ENCODE data around the gene KIF24. TPM values are rescaled to one million over a fixed set of nuclear protein-coding genes. Genes with fewer than 3 reads are reported as not detected.
"Not testable (repeated sequence)": the region's sequence is repeated elsewhere in the genome, so short reads cannot be mapped to it uniquely, and the experiment has no call there.

KIF24 gene
- total RNA-seq, 1 donor from 2014 or later: 2.2 TPM

DNA sequence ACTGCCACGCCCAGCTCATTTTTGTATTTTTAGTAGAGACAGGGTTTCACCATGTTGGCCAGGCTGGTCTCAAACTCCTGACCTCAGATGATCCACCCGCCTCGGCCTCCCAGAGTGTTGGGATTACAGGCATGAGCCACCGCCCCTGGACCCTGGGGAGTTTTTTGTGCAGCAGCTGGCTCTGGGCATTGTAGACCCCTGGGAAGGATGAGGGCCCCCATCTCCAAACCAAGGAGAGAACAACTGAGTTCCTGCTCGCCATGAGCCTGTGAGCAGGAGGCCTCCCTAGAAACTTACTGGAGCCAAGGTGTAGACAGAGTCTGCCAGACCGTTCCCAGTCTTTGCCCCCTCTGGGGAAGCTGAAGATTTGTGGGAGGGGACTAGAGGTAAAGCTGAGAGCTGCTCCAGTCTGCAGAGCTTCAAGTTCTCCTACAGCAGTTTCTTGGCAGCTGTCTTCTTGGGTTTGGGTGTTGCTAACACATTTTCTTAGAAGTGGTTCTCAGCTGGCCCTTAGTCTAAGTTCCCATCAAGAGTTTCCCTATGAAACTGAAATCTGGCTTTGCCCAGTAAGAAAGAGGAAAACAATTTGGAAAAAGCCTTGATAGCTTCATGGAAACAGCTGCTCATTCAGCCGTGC lies 12.7 kb upstream of the KIF24 start:
- no peak overlapping the region for H3K4me3 ChIP-seq (ENCODE audit: low read depth, low read length)
- DNase-seq (ENCODE audit: low read depth): no peak
- TF ChIP-seq CTCF (conservative IDR thresholded peaks at IDR 0.05; ENCODE audit: low read depth, low read length): no peak

DNA sequence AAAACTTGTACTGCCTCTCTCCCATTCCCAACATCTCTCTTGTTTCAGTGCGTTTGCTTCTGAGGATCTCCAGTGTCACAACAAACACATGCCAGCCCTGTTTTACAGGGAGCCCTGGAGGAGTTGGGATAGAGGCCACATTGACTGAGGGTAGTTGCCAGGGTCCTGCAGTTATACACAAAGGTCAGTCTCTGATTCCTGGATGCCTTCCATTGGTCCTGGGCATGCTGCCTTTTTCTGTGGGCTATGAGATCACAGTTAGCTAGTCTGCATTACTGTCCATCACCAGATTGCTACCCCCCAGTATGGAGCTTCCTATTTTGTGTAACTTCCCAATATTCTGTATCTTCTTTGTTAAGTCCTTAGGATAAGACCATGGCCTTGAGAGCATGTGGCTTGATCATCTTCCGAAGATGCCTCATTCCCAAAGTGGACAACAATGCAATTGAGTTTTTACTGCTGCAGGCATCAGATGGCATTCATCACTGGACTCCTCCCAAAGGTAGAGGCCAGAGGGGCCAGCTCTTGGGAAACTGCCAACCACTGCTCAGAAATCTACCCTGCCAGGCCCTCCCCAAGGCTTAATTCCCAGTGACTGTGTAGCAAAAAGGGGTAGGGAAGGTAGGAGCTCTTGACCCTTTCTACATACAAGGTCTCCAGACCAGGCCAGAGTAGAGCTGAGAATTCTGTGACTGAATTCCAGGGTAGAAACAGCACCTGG lies 9.8 kb upstream of the KIF24 start:
- no peak for TF ChIP-seq CTCF (conservative IDR thresholded peaks at IDR 0.05; ENCODE audit: low read depth, low read length)
- DNase-seq (ENCODE audit: low read depth): no peak
- no peak overlapping the region for H3K4me3 ChIP-seq (ENCODE audit: low read depth, low read length)

- DNase-seq (ENCODE audit: low read depth); H3K4me3 ChIP-seq (ENCODE audit: low read depth, low read length): not testable (repeated sequence)
These were observed 9.0 kb upstream of the KIF24 start for GRCh38 chr9:34338079-34338478.

- H3K4me3 ChIP-seq (ENCODE audit: low read depth, low read length): no peak overlapping the region
- TF ChIP-seq CTCF (conservative IDR thresholded peaks at IDR 0.05; ENCODE audit: low read depth, low read length): peak; percentile 33
- no peak for DNase-seq (ENCODE audit: low read depth)
These were observed 8.3 kb upstream of the KIF24 start for GRCh38 chr9:34337403-34337802.

DNA sequence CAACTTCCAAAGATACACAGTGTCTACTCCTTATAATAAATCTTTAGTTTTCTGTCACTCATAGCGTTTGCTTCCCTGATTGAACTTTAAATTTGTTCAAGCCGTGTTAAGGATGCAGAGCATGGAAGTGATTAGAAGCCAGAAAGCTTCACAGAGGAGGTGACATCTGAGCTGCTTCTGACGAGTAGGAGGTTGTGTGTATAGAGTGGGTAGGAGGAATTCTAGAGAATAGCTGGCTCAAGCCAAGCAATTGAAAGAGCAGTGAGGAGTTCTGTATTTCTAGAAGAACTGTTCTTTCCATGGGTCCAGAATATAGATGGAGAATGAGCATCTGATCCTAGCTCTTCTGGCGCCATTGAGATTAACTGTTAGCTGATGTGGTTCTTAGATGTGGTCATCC lies 6.3 kb upstream of the KIF24 start:
- no peak overlapping the region for H3K4me3 ChIP-seq (ENCODE audit: low read depth, low read length)
- no peak for DNase-seq (ENCODE audit: low read depth)
- TF ChIP-seq CTCF (conservative IDR thresholded peaks at IDR 0.05; ENCODE audit: low read depth, low read length): no peak

DNA sequence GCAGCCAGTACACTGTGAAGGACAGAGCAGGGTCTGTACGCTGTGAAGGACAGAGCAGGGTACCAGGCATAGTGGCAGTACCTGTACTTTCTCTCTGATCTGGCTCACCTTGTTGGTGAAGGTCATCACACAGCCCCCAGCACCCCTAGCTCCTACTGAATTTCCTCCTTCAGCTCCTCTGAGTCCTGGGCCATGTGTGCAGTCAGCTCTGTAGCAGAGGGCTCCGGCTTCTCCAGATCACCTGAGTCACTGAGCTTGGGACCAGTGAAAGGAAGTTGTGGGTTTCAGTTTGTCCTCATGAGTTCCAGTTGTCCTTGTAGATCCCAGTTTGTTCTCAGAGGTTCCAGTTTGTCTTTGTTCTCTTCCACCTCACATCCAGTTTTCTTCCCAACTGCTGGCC lies 5.8 kb upstream of the KIF24 start:
- DNase-seq (ENCODE audit: low read depth): no peak
- TF ChIP-seq CTCF (conservative IDR thresholded peaks at IDR 0.05; ENCODE audit: low read depth, low read length): no peak
- H3K4me3 ChIP-seq (ENCODE audit: low read depth, low read length): no peak overlapping the region

DNA sequence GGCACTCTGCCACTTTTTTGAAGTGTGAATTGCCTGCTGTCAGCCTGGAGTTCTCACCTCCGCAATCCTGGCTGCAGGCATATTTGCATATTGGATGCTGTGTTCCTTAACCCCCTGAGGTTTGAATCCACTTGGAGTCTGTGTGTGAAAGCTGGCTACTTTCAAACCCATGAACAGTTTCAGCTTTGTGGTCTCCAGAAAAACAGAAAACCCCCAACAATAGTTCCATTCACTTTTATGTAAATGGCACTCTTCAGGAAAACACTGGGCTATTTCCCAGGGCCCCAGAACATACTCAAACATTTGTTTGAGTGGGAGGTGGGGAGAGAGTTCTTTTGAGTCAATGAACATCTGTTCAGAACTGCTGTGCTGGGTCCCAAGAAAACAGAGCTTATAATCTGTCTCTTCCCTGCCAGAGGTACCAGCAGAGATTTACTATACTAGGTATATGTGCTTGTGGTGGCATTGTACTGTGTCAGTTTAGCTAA lies 5.3 kb upstream of the KIF24 start:
- no peak for DNase-seq (ENCODE audit: low read depth)
- TF ChIP-seq CTCF (conservative IDR thresholded peaks at IDR 0.05; ENCODE audit: low read depth, low read length): no peak
- H3K4me3 ChIP-seq (ENCODE audit: low read depth, low read length): no peak overlapping the region

All from epithelial cell of proximal tubule (primary cell).